B cell (primary cell): ENCODE data around the gene PPP2R5D. TPM values are rescaled to one million over a fixed set of nuclear protein-coding genes. Genes with fewer than 3 reads are reported as not detected.

Source experiments
- ATAC-seq: fragments of 200-7000 bp; cut with Tn5 transposase; one replicate; pipeline ENCODE4 v1.10.0; 2021; ENCODE audit warnings: low read depth, mild to moderate bottlenecking, moderate number of reproducible peaks, moderate library complexity
- CTCF ChIA-PET: fragments of 350-600 bp; sonication (Branson Sonifier 250); formaldehyde crosslinking; loops from one replicate; lab custom pipeline; 2021; ENCODE audit warnings: antibody characterized with exemption, inconsistent platforms; lab: Charles Lee
- POLR2A ChIA-PET: fragments of 350-600 bp; sonication (Branson Sonifier 250); formaldehyde crosslinking; loops from one replicate; lab custom pipeline; 2021; ENCODE audit warnings: antibody characterized with exemption; lab: Charles Lee
- DNase-seq: peaks from one replicate; pipeline ENCODE4 v3.0.0; 2013
- H2AFZ ChIP-seq: 2 replicates; pipeline ENCODE4 v1.6.1; 2012; ENCODE audit warnings: mild to moderate bottlenecking, low read depth, low read length; ENCODE audit not compliant: insufficient read depth, poor library complexity, severe bottlenecking
- H3K27ac ChIP-seq, 2 donors: 1 replicate in 1 of 2; 2 replicates in 1 of 2; pipeline ENCODE4 v1.5.1; 2012 to 2013; ENCODE audit warnings: low read length in 2 of 2, mild to moderate bottlenecking in 2 of 2, moderate library complexity in 1 of 2
- H3K27me3 ChIP-seq, 4 experiments: fragments of 200-600 bp in 1 of 4; sonication (generic) in 1 of 4; replicated peaks in 1 of 4; 1 replicate in 2 of 4; 2 replicates in 2 of 4; pipeline versions ENCODE4 v1.6.1 to v1.7.0; 2013 to 2016; ENCODE audit warnings: low read length in 3 of 4, mild to moderate bottlenecking in 2 of 4, mixed read lengths in 1 of 4, moderate library complexity in 1 of 4; ENCODE audit not compliant: insufficient read depth in 4 of 4, control insufficient read depth in 3 of 4; ENCODE audit errors: control extremely low read depth in 1 of 4
- H3K36me3 ChIP-seq, 2 experiments: replicated peaks in 1 of 2; 1 replicate in 1 of 2; 2 replicates in 1 of 2; pipeline versions ENCODE4 v1.6.1 to v1.7.1; 2013; ENCODE audit warnings: low read length in 1 of 2; ENCODE audit not compliant: insufficient read depth in 2 of 2, control insufficient read depth in 1 of 2; ENCODE audit errors: control extremely low read depth in 1 of 2, extremely low read depth in 1 of 2
- H3K4me1 ChIP-seq, 2 donors: fragments of 200-600 bp in 1 of 2; sonication (generic) in 1 of 2; 1 replicate in 1 of 2; 2 replicates in 1 of 2; pipeline versions ENCODE4 v1.5.1 to v1.6.1; 2013 to 2017; ENCODE audit warnings: low read length in 2 of 2; ENCODE audit not compliant: control insufficient read depth in 2 of 2, insufficient read depth in 2 of 2
- H3K4me2 ChIP-seq: replicated peaks from 2 replicates; pipeline ENCODE3; 2012; ENCODE audit warnings: mild to moderate bottlenecking, low read depth, low read length; ENCODE audit not compliant: poor library complexity, severe bottlenecking
- H3K4me3 ChIP-seq, 5 experiments: fragments of 200-600 bp in 1 of 5; sonication (generic) in 1 of 5; 1 replicate in 3 of 5; 2 replicates in 2 of 5; pipeline versions ENCODE4 v1.5.1 to v1.7.0; 2011 to 2016; ENCODE audit warnings: low read length in 4 of 5, mild to moderate bottlenecking in 4 of 5, low read depth in 2 of 5, control low read depth in 1 of 5, moderate library complexity in 1 of 5; ENCODE audit not compliant: insufficient read depth in 1 of 5; ENCODE audit errors: control extremely low read depth in 1 of 5, extremely low read depth in 1 of 5
- H3K79me2 ChIP-seq: fragments of 200-600 bp; sonication (generic); one replicate; pipeline ENCODE4 v1.6.0; 2016; ENCODE audit warnings: low read length; ENCODE audit not compliant: control insufficient read depth, insufficient read depth
- H3K9ac ChIP-seq: fragments of 200-600 bp; sonication (generic); 2 replicates; pipeline ENCODE4 v1.6.1; 2017; ENCODE audit warnings: mild to moderate bottlenecking, low read length, moderate library complexity
- H3K9me3 ChIP-seq, 3 donors: one replicate each; pipeline versions ENCODE4 v1.6.1 to v1.7.1; 2013; ENCODE audit warnings: low read length in 2 of 3; ENCODE audit not compliant: control insufficient read depth in 2 of 3, insufficient read depth in 1 of 3; ENCODE audit errors: control extremely low read depth in 1 of 3
- H4K20me1 ChIP-seq: 2 replicates; pipeline ENCODE4 v1.6.0; 2012; ENCODE audit warnings: mild to moderate bottlenecking, low read length; ENCODE audit not compliant: insufficient read depth, control insufficient read depth, poor library complexity, severe bottlenecking
- H3K27ac Mint-ChIP-seq: one replicate; pipeline ENCODE4 v1.8.0; 2021; ENCODE audit warnings: mixed read lengths
- H3K27me3 Mint-ChIP-seq: one replicate; pipeline ENCODE4 v1.8.0; 2021; ENCODE audit warnings: mixed read lengths
- H3K4me1 Mint-ChIP-seq: one replicate; pipeline ENCODE4 v1.8.0; 2021; ENCODE audit warnings: mixed read lengths
- H3K4me3 Mint-ChIP-seq: one replicate; pipeline ENCODE4 v1.8.0; 2021; ENCODE audit warnings: mixed read lengths
- H3K9me3 Mint-ChIP-seq: one replicate; pipeline ENCODE4 v1.8.0; 2022; ENCODE audit warnings: mixed read lengths; ENCODE audit not compliant: insufficient read depth
- CTCF ChIP-seq: fragments of 200-600 bp; IDR thresholded peaks from one replicate; pipeline ENCODE4 v1.8.0; 2022; ENCODE audit warnings: antibody characterized with exemption, mild to moderate bottlenecking
- EZH2 ChIP-seq: IDR thresholded peaks from 2 replicates; pipeline ENCODE4 v1.6.1; 2012; ENCODE audit warnings: borderline replicate concordance, low read depth, mild to moderate bottlenecking, moderate library complexity, low read length; ENCODE audit not compliant: insufficient read depth, poor library complexity, severe bottlenecking
- WGBS: methylation state at CpG from one replicate; pipeline ENCODE4 v1.1.5; 2013; ENCODE audit warnings: missing lambda C conversion rate; ENCODE audit not compliant: insufficient coverage; 5-methylcytosine and 5-hydroxymethylcytosine counted together
- intact Hi-C: fragments of 100-400 bp; cut with micrococcal nuclease; formaldehyde crosslinking; loops from one replicate; pipeline ENCODE4 v1.10.0; 2022
- polyA plus RNA-seq: library from polyadenylated mRNA; depleted of rRNA; stranded (reverse); fragments of >200 nt; gene quantifications from 2 replicates; pipeline ENCODE4 v1.2.3, GENCODE V29; 2012
- total RNA-seq, 2 donors: library from RNA; stranded (reverse); fragments of 120-200 nt in 1 of 2; gene quantifications; 1 replicate in 1 of 2; 2 replicates in 1 of 2; pipeline versions ENCODE4 v1.2.3 to v1.2.4, GENCODE V29; 2013 to 2022

Gene PPP2R5D
- total and polyA plus RNA-seq, 2 donors (not counting 1 experiment from before 2014, with no cell fraction given) = 23.2 to 23.6 TPM

GRCh38 chr6:43034190-43034525 lies 49.8 kb downstream of the PPP2R5D start:
- intact Hi-C loops = no loop called here
- Mint-ChIP-seq H3K27ac (no peak overlapping the region), H3K4me1 (no peaks in the 10 kb centered on the region), H3K9me3 (no peaks in the 10 kb centered on the region), H3K4me3 (no peak overlapping the region), H3K27me3 (no peaks in the 10 kb centered on the region)
- no peak for TF ChIP-seq CTCF
- TF ChIP-seq EZH2 = no peak
- no peaks in the 10 kb centered on the region for H3K4me1 ChIP-seq
- H3K79me2 ChIP-seq = no peaks in the 10 kb centered on the region
- H3K4me3 ChIP-seq = no peak overlapping the region
- H3K36me3 ChIP-seq = peaks cover 0 to 36% of the 10 kb centered on the region in 2 experiments
- H2AFZ ChIP-seq = no peak overlapping the region
- H3K27ac ChIP-seq = no peak overlapping the region
- H3K9me3 ChIP-seq = no peaks in the 10 kb centered on the region
- CTCF ChIA-PET = no interaction called here
- no peak overlapping the region for H3K9ac ChIP-seq
- no peaks in the 10 kb centered on the region for H3K27me3 ChIP-seq
- WGBS = 100% methylated on average over 1 of the region's 2 CpGs
- POLR2A ChIA-PET = interaction anchor here (1.1 kb wide), 1 partner anchor 13 kb away, joined by 4 read pairs; the partner anchor contains the start of gene RRP36
- no peak overlapping the region for H3K4me2 ChIP-seq
- DNase-seq (no peak), ATAC-seq (no peak)
- H4K20me1 ChIP-seq = no peaks in the 10 kb centered on the region

DNA sequence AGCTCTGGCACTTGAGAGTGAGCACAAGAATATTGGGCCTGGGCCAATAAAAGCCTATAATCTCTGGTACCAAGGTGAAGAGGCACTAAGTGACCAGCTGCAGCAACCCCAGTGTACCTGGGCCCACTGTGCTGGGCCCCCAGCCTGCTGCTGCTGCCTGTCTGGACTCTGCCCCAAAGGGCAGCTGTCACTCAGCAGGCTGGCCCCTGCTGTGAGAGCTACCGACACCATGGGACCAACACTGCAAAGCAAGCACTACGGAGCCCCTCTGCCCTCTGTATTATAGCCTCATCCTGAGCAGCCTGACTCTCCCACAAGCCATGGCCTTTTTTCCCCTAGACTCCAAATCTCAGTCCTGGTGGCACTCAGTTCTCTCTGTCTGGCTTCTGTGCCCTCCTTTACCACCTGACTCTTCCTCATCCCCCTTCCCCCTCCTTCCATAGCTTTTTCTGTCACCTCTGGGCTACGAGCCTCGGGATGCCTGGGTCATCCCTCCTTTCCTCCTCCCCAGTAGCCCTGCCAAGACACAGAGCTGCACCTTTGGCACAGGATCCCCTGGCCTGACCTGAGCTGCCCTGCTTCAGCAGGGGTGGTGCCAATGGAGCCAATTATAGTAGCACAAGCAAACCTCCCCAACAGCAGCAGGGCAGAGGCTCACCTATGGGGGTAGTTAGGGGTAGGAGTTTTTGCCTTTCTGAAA lies 51.3 kb downstream of the PPP2R5D start:
- Mint-ChIP-seq H3K9me3 (no peaks in the 10 kb centered on the region), H3K4me1 (no peaks in the 10 kb centered on the region), H3K4me3 (no peak overlapping the region), H3K27ac (no peak overlapping the region), H3K27me3 (no peaks in the 10 kb centered on the region)
- no peaks in the 10 kb centered on the region for H3K27me3 ChIP-seq
- no peak overlapping the region for H3K9ac ChIP-seq
- no peak for TF ChIP-seq EZH2
- no peaks in the 10 kb centered on the region for H3K4me1 ChIP-seq
- no peak overlapping the region for H3K4me3 ChIP-seq
- DNase-seq (no peak), ATAC-seq (no peak)
- peaks cover 0 to 33% of the 10 kb centered on the region in 2 experiments for H3K36me3 ChIP-seq
- no peaks in the 10 kb centered on the region for H4K20me1 ChIP-seq
- CTCF ChIA-PET = interaction anchor here (0.6 kb wide), 1 partner anchor 1088 kb away, joined by 3 read pairs; no protein-coding TSS in a partner anchor
- no peaks in the 10 kb centered on the region for H3K79me2 ChIP-seq
- no peak overlapping the region for H3K4me2 ChIP-seq
- 98% methylated on average over 4 of the region's 4 CpGs for WGBS
- H2AFZ ChIP-seq = no peak overlapping the region
- no peak overlapping the region for H3K27ac ChIP-seq
- POLR2A ChIA-PET = no interaction called here
- intact Hi-C loops = no loop called here
- no peaks in the 10 kb centered on the region for H3K9me3 ChIP-seq
